SK-MEL-5 (cell line): ENCODE data around the gene TUBB1. TPM values are rescaled to one million over a fixed set of nuclear protein-coding genes. Genes with fewer than 3 reads are reported as not detected.
A peak's percentile ranks its signal among the peaks of the same experiment; 100 is the strongest.

Experiments
- DNase-seq: peaks from one replicate; pipeline ENCODE4 v3.0.0-alpha.2; 2016; ENCODE audit warnings: low read depth, low spot score
- in situ Hi-C: cut with HindIII; loops from 2 replicates; pipeline ENCODE4 v1.10.0; 2016; ENCODE audit warnings: low sequenced_read_pairs, high pct_unique_total_duplicates, low pct_unique_long_range_greater_than_20kb
- total RNA-seq: library from RNA; depleted of rRNA; stranded (reverse); fragments of >200 nt; shearing (Covaris generic); gene quantifications from 2 replicates; pipeline ENCODE4 v1.2.3, GENCODE V29; 2014

The TUBB1 gene
- total RNA-seq, 1 experiment from 2014 or later: not detected

DNA sequence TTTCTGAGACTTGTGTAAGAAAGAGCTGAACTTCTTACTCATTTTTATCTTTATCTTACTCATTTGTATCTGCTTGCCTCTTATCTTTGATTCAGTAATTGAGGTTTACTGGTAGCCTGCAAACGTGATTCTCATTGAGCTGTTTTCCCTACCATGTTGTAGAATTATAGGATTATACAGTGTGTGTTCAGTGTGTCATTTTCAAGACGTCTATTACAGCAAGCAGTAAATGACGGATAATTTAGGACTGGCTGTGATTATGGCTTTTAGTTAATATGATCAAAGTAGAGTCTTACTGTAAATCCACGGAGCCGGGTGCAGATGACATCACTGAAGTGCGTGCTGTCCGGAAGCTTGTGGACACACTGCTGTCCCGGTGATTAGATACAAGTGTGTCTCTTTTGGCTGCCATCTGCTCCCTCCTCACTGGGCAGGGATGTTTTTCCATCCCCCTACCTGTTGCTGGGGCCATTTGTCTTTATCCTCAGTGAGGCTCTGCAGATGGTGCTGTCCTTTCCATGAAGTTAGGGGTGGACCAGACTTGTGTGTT, 32.2 kb upstream of the TUBB1 start:
- in situ Hi-C loops: no loop called here
- no peak for DNase-seq

DNA sequence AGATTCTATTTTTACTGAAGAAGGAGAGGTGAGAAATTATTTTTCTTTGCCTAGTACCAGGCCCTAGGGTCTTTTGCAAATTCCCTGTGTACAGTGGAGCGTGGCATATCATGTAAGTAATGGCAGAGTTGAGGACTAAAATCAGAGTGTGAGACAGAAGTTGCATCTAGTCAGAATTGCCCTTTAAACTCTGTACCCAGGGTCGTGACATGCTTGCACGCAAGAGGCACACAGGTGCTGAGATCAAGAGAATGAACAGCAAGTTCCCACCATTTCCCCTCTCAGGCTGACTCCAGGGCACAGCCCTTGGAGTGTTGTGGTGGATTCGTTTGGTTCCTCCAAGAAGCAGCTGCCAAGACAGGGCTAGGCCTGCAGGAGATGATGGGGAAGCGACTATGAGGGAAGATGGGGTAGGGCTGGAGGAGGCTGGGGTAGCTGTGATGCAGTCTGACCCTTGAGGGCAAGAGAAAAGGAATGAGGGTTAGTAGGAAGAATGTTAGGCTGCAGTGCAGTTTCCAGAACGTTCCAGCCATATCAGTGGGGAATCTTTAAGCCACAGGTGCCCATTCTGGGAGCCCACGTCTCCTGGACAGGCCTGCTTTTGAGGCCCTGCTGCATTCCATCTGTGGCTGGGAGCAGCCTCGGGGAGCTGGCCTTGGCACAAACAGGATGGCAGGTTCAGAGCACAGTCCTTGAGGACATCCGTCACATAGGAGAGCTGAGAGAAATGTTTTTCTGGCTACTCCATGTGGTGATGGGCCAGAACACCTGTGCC, 31.3 kb upstream of the TUBB1 start:
- no peak for DNase-seq
- in situ Hi-C loops: no loop called here

DNA sequence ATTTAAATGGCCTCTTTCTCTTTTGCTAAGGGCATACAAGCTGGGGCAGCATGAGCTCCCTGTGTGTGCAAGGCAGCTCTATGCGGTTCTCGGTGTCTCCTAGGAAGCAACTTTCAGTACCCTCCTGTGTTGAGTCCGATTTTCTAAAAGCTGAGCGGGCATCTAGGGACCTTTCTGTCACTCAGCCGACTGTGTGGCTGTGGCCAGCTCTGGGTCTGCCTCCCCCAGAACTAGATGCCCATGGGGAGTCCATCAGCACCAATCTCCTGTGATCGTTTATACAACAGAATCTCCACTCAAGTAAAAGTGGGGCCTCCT, 30.7 kb upstream of the TUBB1 start:
- in situ Hi-C loops: no loop called here
- no peak for DNase-seq

DNA sequence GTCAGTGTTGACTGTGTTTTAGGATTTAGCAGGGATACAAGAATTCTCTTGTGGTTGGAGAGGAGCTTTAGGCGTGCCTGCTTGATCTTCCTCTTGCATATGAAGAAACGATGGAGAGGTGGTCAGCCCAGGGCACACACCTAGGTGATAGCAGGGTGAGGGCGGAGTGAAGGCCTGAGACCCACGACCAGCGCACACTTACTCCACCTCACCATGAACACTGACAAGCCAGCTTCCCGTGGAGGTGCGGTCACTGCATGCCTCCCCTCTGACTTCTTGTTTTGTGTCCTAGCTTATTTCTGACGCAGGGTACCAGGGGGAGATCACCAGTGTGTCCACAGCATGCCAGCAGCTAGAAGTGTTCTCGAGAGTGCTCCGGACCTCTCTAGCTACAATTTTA, 30.0 kb upstream of the TUBB1 start:
- in situ Hi-C loops: no loop called here
- no peak for DNase-seq

DNA sequence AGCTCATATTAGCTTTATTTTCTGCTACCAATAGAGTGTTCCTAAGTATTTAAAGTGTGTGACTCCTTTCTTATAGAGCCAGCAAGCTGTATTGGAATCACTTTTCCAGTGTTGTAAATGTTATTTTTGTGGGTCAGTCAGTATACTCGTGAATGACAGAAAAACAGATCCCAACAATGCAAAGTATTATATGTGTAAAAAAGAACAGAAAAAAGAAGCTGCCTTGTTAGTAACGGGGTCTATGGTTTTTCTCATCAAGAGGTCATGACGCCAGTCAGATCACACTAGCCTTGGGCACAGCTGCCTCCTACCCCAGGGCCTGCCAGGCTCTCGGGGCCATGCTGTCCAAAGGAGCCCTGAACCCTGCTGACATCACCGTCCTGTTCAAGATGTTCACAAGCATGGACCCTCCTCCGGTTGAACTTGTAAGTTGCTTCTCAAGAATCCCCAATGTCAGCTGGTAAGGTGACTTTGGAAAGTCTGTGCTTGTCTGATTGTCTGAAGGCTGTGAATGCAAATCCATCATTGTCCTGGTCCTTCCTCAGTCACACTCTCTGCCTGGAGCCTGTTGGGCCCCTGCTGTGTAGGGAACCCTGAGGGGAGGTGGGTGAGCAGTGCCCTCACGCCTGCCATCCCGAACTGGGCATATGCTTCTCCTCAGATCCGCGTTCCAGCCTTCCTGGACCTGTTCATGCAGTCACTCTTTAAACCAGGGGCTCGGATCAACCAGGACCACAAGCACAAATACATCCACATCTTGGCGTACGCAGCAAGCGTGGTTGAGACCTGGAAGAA, 28.4 kb upstream of the TUBB1 start:
- peak; percentile 82 for DNase-seq
- in situ Hi-C loops: no loop called here

DNA sequence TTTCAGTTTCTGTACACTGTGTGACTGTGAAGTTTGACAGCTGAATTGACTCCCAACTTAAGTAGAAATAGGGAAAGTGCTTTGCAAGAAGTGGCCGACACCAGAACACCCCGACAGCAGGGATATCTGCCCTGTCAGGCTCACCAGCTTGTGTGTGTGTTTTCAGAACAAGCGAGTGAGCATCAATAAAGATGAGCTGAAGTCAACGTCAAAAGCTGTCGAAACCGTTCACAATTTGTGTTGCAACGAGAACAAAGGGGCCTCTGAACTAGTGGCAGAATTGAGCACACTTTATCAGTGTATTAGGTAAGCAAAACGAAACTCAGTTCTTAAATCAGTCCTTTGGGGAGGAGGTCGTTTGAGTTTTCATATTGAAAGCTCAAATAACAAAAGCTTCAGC, 27.5 kb upstream of the TUBB1 start:
- in situ Hi-C loops: no loop called here
- peak; percentile 92 for DNase-seq

DNA sequence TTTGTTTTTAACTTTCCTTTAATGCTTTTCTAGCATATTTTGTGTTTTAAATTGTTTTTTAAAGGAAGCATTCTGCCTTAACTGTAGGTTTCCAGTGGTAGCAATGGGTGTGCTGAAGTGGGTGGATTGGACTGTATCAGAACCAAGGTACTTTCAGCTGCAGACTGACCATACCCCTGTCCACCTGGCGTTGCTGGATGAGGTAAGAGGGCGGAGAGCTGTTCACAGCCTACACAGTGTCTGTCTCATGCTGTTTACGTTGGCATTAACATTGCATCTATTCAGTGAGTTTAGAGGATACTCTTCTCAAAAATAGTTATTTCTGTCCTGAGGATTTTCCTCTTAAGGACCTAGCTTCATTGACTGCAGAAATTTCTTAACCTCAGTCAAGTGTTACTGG, 26.3 kb upstream of the TUBB1 start:
- in situ Hi-C loops: no loop called here
- no peak for DNase-seq

DNA sequence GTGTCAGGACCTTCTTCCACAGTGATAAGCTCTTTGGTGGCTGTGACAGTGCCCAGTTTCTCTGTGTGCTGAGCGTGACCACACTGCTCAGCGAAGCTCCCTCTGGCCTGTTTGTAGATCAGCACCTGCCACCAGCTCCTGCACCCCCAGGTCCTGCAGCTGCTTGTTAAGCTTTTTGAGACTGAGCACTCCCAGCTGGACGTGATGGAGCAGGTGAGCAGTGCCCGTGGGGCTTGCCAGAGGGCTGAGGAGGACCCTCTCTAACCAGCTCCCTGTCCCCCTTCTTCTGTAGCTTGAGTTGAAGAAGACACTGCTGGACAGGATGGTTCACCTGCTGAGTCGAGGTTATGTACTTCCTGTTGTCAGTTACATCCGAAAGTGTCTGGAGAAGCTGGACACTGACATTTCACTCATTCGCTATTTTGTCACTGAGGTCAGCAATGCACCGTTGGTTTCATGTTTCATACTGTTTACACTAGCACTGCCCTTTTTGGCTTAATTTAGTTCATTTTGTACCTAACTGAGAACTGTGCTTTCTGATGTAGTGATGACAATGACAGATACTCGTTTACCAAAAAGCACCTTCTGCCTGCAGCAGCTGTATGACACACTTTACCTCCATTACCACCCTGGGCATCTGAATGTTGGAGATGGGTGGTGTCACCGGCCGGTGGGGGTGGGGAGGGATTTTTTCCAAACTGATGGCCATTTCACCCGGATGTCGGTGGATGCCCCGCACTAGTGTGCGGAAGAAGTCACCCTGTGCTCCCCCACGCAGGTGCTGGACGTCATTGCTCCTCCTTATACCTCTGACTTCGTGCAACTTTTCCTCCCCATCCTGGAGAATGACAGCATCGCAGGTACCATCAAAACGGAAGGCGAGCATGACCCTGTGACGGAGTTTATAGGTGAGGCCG, 25.6 kb upstream of the TUBB1 start:
- in situ Hi-C loops: no loop called here
- no peak for DNase-seq

DNA sequence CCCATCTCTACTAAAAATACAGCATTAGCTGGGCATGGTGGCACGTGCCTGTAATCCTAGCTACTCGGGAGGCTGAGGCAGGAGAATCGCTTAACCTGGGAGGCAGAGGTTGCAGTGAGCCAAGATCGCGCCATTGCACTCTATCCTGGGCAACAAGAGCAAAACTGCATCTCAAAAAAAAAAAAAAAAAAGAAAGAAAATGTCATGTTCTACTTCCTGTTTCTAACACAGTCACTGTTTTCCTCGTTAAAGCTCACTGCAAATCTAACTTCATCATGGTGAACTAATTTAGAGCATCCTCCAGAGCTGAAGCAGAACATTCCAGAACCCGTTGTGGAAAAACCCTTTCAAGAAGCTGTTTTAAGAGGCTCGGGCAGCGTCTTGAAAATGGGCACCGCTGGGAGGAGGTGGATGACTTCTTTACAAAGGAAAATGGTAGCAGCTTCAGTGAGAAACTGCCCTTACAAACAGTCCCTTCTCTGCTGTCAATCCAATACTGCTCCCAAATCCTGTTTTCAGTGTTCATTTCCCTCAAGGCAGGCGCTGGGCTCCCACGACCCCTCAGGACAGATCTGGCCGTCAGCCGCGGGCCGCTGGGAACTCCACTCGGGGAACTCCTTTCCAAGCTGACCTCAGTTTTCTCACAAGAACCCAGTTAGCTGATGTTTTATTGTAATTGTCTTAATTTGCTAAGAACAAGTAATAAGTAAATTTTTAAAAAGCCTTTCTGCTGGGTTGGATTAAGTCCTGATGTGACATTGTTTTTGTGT, 24.7 kb upstream of the TUBB1 start:
- no peak for DNase-seq
- in situ Hi-C loops: no loop called here

DNA sequence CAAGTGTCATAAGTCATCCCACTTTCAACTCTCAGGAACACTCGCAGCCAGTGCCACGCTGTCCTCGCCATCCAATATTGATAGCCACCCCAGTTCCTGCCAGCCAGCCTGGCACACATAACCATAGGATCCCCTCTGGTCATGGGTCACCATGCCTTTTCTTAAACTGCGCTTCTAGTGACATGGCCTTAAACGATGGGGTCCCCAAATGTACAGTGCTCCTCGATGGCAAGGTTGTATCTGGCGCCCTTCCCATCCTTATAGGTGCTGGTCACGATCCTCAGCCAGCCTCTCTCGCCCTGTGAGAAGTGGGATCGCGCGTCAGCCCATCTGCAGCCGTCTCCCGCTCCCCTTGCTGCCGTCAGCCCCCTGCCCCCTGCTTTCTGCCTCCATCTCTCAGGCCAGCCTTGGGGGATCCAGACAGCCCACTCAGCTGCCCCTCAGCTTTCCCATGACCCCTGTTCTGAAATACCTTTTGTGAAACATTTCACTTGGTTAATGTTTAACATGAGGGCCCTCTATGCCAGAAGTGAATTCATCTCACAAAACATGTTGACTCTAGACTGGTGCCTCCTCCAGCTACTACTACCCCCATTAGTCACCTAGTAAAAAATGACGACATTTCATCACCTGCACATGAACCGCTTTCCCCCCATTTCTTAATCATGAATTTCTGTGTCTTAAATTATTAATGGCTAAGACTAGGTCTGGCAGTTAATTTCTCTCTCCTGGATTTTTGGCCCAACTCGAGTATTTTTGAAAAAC, 23.6 kb upstream of the TUBB1 start:
- DNase-seq: no peak
- in situ Hi-C loops: no loop called here

DNA sequence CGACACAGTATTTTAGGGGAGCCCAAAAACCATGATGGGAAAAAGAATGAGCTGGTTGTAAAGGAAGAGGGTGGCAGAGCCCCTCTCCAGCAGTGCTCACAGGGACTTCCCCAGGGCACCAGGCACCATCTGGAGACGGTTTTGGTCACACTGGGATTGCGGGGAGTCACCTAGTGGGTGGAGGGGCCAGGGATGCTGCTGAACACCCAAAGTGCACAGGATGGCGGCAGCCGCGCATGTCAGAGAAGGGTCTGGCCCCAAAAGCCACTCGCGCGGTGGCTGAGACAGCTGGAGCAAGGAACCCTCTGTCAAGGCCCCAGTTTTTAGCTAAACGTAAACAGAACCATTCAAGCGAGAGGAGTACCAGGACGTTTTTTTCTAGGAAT, 23.0 kb upstream of the TUBB1 start:
- in situ Hi-C loops: no loop called here
- DNase-seq: no peak

GRCh38 chr20:58997141-58997770, 22.0 kb upstream of the TUBB1 start:
- no peak for DNase-seq
- in situ Hi-C loops: no loop called here

GRCh38 chr20:58998656-58999055, 20.6 kb upstream of the TUBB1 start:
- DNase-seq: no peak
- in situ Hi-C loops: no loop called here

GRCh38 chr20:59000326-59000725, 18.9 kb upstream of the TUBB1 start:
- no peak for DNase-seq
- in situ Hi-C loops: no loop called here

DNA sequence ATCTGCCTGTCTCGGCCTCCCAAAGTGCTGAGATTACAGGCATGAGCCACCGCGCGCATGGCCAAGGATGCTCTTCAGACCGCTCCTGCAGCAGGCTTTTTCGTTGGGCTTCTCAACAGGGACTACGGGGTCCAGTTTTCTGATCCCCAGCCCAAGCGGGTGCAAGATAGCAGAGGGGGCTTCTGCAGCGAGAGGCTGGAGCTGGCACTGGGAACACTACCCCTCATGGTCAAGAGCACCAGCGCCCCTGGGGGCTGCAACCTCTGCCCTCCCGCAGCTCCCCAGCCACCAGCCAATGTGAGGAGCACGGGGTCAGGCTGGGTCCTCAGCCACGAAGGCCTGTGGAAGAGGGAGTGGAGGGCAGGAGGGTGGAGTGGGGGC, 18.2 kb upstream of the TUBB1 start:
- no peak for DNase-seq
- in situ Hi-C loops: no loop called here

GRCh38 chr20:59001449-59002171, 17.6 kb upstream of the TUBB1 start:
- DNase-seq: no peak
- in situ Hi-C loops: no loop called here
